GM19023 (cell line): Measurements from ENCODE around the gene ZNF3.

Experiments
- ATAC-seq: cut with Tn5 transposase; IDR thresholded peaks from one replicate; pipeline ENCODE4 v1.9.1; 2021; ENCODE audit warnings: mild to moderate bottlenecking, moderate library complexity; ENCODE audit not compliant: unreplicated experiment

Gene ZNF3

DNA sequence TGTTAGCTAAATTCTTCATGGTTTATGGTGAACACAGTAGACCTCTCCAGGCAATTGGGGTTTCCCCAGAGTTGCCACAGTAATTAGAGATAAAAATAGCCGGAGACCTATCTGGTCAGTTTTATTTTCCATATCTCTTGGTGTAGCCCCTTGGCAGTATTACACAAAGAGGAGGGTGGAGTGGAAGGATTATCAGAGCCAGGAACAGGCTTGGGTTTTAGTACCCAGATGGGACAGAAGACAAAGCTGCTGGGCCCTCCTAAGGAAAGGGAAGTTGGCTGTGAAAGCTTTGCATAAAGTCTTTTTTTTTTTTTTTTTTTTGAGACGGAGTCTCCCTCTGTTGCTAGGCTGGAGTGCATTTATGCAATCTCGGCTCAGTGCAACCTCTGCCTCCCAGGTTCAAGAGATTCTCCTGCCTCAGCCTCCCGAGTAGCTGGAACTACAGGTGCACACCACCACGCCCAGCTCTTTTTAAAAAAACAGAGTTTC, 22.2 kb downstream of the ZNF3 start:
- ATAC-seq: no peak

DNA sequence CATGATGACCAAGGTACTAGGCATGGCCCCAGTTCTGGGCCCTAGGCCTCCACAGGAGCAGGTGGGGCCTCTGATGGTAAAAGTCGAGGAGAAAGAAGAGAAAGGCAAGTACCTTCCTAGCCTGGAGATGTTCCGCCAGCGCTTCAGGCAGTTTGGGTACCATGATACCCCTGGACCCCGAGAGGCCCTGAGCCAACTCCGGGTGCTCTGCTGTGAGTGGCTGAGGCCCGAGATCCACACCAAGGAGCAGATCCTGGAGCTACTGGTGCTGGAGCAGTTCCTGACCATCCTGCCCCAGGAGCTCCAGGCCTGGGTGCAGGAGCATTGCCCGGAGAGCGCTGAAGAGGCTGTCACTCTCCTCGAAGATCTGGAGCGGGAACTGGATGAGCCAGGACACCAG, 24.5 kb downstream of the ZNF3 start:
- ATAC-seq: no peak

GRCh38 chr7:100053215-100053614, 28.3 kb downstream of the ZNF3 start:
- no peak for ATAC-seq

GRCh38 chr7:100051611-100052010, 29.9 kb downstream of the ZNF3 start:
- ATAC-seq: no peak

DNA sequence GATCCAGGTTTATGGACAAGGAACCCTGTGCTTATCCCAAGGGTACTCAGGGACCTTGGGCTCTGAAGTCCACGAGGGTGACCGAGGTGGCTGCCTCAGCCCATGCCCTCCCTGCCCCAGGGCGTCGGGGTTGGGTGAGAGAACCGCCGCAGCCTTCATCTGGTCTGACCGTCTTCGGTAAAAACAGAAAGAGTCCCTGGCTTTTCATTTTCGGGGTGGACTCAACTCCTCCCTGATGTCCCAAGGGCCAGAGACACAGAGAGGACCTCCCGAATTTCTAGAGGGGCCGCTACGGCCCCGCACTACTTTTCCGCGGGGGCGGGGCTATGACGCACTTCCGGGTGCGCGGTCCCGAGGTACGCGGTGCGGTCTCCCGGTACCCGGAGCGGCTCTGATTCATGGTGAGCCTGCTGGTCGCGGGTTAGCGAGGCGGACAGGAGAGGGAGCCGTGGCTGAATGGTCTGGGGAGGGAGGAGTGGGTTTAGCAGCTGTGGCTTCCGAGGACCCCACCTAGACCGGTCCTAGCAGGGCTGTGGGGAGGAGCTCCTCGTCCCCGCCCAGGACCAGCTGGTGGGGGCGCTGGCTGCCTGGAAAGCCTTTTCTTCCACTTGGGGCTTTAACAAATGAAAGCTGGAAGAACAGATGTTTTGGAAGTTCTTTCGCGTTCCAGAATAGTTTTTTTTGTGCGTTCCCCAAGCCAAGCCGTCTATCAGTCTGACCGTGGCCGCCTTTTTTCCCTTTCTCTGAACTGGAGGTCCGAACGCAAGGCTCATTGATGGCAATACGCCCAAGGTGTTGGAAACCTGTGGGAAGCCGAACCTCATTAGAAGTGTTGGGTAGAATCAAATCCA, 31.9 kb downstream of the ZNF3 start, which contains the start of gene ZSCAN21:
Gene ZSCAN21 (plus strand): TSS at position 334 of the 851 bp plus-strand sequence. CDS start 7,233 bp downstream, outside the sequence.
- ATAC-seq: peak; percentile 94

DNA sequence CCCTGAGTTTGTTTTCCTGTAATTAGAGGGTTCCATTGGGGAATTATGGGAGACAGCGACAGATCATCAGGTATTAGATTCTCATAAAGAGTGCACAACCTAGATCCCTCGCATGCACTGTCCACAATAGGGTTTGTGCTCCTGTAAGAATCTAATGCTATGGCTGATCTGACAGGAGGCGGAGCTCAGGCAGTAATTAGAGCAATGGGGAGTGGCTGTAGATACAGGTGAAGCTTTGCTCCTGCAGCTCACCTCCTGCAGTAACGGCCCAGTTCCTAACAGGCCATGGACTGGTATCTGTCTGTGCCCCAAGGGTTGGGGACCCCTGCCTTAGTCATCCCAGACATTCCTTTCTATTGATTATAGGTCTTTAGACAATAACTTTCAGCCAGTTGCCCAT, 32.8 kb downstream of the ZNF3 start:
- ATAC-seq: no peak

DNA sequence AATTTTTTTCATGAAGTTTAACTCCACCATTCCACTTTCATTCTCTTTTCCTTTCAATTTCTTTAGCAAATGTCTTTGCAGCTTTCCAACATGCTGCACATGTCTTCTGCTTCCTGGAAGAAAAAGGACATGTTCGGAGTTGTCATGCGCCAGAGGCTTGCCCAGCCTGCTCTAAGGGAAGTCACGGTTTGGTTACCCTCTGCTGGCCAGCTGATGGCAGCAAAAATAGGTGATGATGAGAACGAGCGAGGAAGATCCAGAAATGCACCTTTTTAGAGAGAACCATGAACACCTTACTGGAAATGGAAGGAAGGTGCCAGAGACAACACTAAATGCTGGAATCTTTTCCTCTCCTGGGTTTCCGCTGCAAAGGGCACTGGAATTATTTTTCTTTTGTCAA, 36.8 kb downstream of the ZNF3 start:
- ATAC-seq: no peak

GRCh38 chr7:100040575-100040974, 40.9 kb downstream of the ZNF3 start:
- ATAC-seq: no peak

DNA sequence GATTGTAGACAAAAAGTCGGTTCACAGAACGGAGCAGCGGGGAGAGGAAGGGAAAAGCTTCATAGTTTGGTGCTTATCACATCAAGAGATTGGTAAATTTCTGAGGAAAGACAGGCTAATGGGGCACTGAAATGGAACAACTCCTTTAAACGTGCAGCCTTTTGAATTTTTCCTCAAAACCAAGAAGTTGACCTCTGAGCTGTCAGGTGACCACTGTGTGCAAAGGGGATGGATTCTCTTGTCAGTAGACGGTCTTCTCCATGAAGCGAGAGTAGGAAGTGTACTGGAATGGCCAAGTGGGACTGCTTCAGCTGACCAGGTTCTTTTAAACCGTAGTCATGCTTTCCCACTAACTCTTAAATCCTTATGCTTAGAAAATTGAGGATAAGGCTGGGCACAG, 43.2 kb downstream of the ZNF3 start:
- no peak for ATAC-seq

DNA sequence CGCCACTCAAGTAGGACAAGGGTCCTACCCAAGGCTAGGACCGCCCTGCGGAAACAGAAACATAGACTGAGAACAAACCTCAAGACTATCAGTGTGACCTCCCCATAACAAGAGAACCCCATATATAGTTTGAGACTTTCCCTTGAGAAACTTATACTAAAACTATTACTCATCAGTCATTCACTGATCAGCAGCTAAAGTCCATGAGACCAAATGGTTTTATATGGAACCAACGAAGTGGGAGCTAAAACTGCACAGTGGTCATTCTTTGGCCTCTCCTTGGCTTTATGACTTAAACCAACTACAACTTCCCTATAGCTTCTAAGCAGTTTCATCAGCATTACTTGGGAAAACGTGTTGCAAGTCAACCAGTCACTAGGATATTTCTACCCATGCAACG, 45.6 kb downstream of the ZNF3 start:
- no peak for ATAC-seq

DNA sequence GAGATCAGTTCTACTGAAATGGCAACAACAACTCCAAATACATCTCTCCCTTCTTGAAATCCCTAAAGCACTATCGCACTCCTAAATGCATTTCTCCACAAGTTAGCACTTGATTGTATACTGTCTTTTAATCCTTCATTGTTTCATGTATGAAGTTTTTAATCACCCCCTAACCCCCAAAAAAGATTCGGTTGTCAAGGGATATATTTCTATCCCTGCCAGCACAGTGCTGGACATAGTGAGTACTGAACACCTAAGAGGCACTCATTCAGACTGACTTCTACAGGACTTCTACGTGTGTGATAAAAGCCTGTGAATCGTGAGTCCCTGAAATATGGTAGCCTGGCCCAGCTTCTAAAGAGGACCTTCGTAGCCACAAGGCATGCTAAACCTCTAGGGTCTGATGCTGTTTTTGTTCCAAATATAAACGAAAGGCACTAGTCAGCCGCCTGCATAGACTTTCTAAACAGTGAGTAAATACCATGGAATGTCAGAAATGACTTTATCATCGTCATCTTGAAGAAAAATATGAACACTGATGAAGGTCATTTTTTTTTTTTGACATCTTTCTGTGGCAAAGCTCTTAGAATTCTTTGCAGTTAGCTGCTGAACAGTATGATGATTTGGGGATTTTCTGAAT, 46.5 kb downstream of the ZNF3 start:
- no peak for ATAC-seq

GRCh38 chr7:100033526-100033925, 48.0 kb downstream of the ZNF3 start:
- ATAC-seq: no peak

GRCh38 chr7:100029596-100029995, 51.9 kb downstream of the ZNF3 start:
- ATAC-seq: no peak

GRCh38 chr7:100027197-100027596, 54.3 kb downstream of the ZNF3 start:
- ATAC-seq: no peak

DNA sequence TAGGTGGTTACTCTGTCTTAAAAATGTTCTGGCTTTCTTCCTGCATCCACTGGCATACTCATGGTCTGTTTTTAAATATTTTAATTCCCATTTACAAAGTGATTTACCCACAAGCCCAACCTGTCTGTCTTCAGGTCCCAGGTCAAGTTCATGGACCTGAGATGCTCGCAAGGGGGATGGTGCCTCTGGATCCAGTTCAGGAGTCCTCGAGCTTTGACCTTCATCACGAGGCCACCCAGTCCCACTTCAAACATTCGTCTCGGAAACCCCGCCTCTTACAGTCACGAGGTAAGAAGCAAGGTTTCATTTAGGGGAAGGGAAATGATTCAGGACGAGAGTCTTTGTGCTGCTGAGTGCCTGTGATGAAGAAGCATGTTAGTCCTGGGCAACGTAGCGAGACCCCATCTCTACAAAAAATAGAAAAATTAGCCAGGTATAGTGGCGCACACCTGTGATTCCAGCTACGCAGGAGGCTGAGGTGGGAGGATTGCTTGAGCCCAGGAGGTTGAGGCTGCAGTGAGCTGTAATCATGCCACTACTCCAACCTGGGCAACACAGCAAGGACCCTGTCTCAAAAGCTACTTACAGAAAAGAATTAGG, 57.4 kb downstream of the ZNF3 start:
- no peak for ATAC-seq

GRCh38 chr7:100023526-100023925, 58.0 kb downstream of the ZNF3 start:
- no peak for ATAC-seq

DNA sequence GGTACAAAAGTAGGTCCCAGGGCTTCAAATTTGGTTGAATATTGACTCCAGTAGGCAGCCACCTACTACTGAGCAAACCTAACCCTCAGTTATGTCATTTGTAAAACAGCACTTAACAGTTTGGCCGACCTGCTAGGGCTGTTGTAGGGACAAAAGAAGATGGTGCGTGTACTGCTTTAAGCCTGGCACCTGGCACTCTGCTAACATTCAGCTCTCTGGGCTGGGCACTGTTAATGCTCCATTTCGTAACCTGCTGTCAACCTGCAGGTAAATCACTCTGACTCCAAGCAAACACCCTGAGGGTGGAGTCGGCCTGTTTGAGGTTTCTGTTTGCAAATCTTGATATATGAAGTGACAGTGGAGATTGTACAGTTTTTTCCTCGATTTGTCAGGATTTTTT, 58.9 kb downstream of the ZNF3 start:
- ATAC-seq: no peak

GRCh38 chr7:100021297-100021696, 60.2 kb downstream of the ZNF3 start:
- no peak for ATAC-seq
